CD4-positive, alpha-beta T cell treated with Interleukin-17A for 4 hours (primary cell): Measurements from ENCODE around the gene UBE2G2.
A peak's percentile ranks its signal among the peaks of the same experiment; 100 is the strongest.

Source experiments
- DNase-seq: peaks from one replicate; pipeline ENCODE4 v3.0.0-alpha.2; 2020; ENCODE audit warnings: mixed read lengths

UBE2G2 gene

DNA sequence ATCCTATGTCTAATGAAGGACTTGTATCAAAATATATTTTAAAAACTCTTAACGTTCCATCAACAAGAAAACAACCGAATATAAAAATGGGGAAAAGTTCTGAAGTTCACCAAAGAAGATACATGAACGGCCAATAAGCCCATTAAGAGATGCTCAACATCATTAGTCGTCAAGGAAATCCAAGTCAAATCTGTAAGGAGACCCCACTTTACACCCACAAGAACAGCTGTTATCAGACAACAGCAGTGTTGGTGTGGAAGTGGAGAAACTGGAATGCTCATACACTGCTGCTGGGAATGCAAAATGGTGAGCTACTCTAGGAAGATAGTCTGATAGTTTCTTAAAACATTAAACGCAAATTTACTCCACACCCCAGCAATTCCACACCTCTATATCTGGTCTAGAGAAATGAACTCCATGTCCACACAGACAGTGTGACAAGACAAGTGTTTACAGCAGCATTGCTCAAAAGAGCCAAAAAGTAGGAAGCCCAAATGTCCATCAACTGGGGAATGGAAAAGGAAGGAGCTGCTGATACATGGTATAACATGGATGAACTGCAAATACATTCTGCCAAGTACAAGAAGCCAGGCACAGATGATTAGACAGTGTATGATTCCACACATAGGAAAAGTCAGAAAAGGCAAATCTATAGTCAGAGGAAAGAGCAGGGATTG is 18.5 kb downstream of the UBE2G2 start:
- DNase-seq, result no peak

DNA sequence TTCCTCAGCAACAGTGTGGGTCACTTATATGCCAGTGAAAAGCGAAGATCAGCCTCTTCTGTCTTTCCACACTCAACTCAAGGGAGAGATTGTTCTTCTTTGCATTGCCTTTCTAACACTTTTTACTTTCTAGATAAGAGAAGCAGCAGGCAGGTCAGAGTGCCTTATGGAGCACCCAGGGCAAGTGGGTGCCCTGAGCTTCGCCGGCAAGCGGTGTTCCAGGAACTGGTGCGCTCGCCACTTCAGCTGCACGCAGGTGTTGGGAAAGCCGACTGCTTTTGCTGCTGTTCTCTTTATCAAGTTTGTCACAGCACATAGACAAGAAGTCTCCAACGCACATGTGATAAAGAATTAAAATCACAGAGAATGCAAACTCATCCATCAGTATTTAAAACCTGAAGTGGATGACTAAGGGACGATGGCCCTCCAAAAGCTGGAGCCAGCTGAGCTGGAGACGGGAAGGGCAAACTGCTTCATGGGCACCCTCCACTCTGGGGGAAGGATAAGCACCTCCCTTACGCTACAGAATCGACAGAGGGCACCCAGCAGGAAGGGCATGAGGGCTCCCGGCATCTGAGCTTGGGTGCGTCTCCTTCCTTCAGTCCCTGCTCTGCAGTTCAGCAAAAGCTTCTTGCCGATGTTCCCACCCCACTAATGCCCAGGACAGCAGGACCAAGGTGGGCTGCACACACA is 20.7 kb downstream of the UBE2G2 start:
- DNase-seq, result no peak

DNA sequence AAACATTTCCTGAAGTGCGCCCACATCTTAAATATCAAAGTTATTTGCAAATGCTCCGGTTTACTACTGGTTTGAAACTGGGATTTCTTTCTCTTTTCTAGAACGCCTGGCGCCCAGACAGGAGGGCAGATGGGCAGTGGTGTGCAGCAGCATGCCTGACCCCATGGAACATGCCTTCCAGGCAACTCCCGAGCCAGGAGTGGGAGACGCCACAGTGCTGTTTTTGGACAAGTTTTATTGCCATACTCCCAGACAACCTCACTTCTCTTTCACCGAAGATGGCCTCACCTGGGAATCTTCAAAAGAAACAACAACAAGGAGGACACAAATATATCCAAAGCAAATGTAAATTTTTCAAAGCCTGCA is 21.5 kb downstream of the UBE2G2 start:
- DNase-seq, result no peak

DNA sequence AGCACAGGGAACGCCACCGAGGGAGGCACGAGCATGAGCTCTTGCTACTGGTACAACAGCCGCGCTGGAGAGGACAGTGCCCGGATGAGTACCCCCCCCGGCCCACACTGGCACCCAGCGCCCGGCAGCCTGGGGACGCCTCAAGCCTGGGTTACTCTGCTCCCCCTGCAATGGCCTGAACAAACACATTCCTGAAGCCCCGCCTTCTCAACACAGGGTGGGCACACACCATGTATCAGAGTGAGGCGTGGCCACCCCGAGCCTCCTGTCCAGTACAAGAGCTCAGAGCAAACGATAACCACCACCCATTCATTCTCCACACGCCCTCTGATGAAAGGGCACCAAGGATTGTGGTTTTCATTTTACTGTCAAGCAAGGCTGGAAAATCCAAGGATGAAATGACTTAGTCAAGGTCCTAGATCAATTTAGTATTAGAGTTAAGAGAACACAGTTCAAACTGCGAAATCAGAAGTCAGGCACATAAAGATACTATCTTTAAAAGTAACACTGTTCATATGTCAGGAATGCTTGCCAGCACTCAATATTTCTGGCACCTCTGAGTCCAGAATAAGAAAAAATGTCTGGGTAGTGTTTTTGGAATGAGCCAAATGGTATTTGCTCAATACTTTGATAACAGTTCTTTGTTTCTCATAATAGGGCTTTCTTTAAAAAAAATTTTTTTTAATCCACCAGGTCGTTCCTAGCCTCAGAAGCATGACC is 22.0 kb downstream of the UBE2G2 start:
- no peak for DNase-seq

DNA sequence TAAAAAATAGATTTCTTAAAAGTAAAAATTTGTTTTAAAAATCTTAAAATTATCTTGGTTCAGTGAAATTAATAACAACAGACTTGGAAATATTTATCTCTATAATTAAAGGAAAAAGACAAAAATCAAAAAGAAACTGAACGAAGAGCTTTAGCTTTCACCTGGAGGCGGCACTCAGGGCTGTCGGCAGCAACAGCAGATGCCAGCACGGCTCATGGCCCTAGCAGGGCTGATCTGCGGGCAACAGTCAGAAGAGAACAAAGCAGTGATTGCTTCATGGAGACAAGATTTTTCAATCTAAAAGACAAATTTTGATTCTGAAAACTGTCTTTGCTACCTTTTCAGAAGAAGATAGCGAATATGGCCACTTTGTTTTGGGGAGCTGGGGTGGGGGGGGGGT is 22.6 kb downstream of the UBE2G2 start:
- DNase-seq, result no peak

DNA sequence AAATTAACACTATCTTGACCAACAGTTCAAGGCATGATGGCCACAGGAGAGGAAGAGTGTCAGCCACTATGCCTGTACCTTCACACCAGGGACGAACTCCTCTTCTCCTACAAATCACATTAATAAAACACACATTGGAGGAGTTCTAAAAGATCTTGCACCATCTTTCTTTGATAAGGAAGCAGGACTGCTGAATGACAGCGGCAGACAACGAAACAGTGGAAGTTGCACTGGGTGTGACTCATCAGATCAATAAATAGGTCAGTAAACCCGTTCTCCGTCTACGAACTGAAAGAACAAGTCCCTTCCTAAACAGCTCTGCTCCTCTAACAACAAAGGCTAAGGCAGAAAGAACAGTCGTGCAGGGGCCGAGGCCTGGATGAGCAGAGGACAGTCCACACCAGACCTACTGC is 23.1 kb downstream of the UBE2G2 start:
- no peak for DNase-seq

DNA sequence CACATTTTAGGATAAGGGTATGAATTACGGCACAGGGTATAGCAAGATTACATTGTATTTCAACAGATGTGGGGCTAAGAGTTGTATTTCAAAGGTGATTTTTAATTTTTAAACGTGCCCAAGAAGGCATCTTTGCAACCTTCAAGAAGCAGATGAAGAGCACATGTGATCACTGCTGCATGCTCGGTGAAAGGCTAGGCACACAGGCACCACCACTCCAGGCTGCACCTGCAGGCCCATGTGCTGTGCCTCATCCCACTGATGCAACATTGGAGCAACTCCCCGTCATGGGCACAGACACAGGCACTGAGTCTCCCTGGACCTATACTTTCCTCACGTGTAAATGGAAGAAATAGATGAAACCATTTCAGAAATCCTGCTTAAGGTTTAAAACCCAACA is 23.5 kb downstream of the UBE2G2 start:
- DNase-seq, result no peak

DNA sequence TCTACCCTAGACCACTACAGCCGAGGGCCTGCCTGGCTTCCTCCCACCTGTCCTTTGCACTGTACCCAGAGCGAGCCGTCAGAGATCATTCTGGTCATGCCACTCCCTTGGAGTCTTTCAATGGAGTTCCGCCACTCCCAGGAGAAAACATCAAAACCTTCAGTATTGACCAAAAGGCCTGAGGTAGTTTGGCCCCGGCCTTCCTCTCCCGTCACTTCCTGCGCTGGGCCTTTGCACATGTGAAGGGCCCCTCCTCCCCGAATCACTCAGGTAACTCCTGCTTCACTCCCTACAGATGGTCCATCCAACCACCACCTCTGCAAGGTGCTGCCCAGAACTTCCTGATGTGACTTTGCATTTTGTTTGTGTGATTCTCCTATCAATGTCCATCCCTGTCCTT is 26.6 kb downstream of the UBE2G2 start:
- no peak for DNase-seq

DNA sequence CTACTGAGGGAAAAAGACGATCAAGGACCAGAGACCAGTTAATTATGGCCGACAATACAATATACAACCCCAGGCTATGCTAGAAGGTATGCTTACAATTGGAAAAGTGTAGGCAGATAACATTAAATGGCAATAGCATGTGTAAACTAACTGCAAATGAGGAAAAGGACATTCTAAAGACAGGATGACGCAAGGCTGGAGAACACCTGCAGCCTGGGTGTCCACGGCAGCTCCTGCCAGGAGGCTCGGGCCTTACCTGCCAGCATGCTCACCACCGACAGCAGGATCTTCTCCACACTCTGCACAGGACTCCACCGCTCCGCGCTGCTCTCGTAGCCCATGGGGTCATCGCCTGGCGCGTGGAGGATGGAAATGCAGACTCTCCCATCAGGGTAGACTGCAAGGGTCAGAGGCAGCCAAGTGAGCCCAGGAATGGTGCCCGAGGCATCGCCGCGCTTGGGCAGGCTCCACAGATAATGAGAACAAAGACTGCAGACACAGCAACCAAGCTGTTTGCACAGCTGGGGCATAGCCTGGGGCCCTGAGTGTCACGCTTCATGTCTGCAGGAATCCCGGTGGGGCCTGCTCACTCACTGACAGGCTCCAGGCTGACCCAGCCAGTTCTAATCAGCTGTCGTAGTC is 28.2 kb downstream of the UBE2G2 start:
- DNase-seq, result no peak

DNA sequence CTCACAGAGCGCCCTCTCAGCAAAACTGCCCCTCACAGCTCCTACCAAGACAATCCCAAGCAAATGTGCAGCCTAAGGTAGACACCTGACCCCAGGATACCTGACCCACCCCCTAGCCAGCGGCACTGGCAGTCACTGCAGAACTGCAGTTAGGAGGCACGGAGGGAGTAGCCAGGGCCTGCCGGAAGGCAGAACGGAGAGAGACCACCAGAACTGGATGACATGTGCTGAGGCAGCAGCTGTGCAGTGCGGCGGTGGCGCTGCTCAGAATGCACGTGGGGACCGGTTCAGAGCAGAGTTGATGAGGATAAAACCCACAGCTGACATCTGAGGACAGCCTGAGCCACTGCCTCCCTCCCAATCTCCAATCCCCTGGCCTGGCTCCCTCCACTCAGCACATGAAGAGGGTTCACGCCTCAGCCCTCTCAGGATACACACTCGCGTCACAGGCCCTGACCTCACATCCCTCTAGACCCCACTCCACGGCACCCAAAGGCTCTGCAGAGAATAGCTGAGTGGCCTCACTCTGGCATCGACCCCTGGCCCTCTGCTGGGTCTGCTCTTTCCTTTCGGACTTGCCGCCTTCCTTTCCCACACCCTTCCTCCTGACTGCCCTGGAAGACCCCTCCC is 29.6 kb downstream of the UBE2G2 start:
- no peak for DNase-seq

DNA sequence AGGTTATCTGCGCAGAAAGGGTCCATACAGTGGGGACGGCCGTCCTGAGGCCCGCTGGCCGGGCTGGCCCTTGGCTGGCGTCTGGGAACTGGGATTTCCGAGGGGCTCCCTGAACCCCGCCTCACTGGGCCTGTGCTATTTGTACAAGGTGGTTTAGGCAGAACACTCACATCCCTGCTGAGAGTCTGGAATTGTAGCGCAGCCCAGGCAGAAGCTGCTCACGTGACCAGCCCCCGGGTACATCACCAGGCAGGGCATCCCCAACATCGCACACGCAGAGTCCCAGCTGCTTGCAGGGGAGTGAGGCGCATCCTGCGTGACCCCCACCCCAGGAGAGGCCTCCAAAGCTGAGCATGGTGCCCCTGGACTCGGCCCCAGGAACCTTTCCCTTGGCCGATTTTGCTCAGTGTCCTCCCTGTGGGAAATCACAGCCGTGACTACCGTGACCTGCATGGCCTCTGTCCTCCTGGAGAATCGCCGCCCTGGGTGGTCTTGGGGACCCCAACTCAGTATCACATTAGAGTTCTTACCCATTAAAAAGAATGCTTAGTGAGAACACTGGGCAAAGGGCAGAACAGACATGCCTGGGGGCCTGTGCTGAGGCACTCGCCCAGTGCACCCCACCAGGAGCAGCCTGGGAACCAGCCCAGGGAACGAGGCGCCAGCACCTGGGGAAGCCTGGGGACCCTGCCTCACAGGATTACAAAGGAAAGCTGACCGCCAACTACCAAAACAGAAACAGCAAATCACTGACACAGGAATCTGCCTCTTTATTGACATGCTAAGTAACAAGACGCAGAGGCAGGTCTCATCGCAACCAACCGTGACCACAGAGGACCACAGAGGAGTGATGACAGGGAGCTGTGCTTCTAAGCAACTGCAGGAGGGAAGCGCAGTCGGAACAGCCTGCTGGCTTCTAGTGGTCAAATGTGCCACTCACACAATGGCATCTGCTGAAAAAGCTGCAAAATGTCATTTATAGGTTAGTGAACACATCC is 33.5 kb downstream of the UBE2G2 start:
- no peak for DNase-seq

DNA sequence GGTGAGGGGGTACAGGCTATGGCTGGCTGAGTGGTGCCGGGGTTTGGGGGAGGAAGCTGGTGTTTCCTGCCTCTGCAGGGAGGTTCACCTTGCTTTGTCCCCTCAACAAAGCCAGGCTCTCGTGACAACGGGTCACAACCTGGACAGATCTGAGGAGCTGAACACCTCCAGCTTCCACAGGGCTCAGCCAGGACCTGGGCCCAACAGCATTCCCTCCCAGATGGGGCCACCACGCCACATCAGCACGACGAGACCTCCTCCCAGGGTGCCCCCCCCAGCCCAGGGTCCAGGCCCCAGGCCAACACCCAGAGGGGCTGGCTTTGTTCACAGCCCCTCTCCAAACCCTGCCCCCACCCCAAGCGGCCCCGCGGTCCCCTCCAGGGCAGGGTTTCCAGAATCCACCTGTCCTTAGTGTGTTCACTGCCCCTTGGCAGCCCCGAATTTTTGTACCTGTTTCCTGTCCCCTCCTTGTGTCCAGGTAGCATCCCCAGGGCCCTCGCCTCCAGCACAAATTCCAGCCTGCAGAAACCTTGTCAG is 34.7 kb downstream of the UBE2G2 start:
- no peak for DNase-seq

DNA sequence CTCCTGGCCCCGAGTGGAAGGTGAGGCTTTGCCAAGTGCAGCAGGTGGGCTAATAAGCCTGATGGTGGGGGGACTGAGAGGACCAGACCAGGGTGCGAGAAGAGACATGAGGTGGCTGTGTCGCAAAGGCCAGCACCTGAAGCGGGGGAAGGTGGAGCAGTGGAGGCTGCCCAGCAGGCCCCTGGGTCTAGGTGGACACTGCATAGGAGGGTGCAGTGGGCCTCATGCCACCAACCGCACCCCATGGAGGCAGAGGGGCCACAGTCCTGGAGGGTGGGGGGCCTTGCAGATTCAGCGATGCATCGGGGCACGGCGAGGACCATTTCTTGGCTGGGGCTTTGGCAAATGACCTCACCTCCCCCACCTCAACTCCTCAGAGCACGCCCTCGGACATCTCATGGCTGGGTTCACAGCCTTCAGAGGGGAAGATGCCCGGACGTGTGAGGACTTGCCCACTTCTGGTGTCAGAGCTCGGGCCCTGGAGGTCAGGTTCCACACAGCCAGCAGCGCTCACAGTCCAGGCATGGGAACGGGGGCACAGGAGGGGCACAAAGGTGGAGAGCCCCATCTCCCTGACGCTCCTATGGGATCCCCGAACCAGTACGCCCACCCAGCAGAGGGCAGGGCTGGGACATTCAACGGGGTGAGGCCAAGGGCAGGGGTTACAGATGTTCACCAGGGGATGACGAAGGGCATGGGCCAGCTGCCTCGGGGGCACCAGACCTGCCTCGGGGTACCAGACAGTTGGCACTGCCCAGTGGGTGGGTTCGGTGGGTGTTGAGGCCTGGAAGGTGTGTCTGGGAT is 35.4 kb downstream of the UBE2G2 start:
- DNase-seq, result no peak

DNA sequence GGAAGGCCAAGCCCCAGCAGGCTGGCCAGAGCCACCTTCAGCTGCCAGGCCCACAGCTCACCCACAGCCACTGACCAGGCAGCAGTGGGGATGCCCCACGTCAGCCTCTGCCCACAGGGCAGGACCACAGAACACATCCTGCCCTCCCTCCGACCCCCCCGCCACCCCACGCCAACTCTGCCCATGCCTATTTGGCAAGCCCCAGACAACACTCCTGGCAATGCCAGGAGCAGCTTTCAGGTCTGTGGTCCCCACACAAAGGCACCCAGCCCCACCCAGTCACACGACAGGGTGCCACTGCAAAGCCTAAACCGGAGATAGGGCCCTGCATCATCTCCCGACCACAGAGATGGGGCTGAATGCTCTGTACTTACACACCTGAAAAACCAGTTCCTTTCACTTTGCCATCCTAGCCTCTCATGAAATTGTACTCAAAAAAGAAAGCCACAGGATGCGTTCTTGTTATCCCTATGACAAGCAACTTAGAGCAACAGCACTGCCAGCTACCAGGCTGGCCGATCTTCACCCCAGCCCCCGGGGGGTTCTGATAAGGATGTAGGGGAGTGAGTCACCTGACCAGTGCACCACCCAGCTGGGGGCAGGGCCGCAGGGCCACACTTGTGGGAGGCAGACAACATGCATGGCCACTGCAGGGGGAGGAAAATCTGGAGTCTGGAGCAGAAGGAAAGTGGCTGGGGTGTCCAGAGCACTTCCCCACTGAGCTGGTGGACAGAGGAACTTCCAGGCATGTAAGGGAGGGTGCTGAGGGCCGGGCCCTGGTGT is 36.2 kb downstream of the UBE2G2 start:
- DNase-seq, result peak; percentile 46

DNA sequence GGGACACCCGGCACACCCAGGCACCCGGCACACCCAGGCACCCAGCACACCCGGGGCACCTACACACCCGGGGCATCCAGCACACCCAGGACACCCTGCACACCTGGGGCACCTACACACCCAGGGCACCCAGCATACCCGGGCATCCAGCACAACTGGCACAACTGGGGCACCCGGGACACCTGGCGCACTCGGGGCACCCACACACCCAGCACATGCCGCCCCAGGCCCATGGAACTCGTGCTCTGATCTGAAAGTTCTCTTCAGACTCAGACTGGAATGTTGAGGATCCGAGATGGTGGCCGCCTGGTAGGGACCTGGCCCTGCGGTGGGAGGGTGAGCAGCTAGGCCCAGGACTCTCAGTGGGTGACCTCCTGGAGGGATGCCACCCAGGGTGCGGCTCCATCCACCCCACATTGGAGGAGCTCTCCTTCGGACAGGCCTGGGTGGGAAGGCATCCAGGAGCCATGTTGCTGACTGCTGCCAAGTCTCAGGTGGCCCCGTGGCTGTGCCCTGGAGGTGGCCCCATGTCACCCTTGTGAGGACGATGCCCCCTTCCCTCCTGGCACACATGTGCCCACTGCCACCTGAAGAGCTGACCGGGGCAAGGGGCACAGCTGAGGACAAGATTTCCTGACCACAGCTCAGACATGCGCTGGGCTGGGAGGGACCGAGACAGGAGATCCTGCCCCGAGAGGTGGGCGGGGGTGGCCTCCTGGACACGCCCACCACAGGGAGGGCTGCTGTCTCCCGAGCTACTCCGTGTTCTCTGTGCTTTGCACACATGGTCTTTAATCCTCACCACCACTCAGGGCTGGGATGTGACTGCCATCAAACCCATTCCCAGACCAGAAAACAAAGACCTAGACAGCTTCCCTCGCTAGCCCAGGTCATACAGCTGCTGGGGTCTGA is 37.0 kb downstream of the UBE2G2 start:
- DNase-seq, result no peak

DNA sequence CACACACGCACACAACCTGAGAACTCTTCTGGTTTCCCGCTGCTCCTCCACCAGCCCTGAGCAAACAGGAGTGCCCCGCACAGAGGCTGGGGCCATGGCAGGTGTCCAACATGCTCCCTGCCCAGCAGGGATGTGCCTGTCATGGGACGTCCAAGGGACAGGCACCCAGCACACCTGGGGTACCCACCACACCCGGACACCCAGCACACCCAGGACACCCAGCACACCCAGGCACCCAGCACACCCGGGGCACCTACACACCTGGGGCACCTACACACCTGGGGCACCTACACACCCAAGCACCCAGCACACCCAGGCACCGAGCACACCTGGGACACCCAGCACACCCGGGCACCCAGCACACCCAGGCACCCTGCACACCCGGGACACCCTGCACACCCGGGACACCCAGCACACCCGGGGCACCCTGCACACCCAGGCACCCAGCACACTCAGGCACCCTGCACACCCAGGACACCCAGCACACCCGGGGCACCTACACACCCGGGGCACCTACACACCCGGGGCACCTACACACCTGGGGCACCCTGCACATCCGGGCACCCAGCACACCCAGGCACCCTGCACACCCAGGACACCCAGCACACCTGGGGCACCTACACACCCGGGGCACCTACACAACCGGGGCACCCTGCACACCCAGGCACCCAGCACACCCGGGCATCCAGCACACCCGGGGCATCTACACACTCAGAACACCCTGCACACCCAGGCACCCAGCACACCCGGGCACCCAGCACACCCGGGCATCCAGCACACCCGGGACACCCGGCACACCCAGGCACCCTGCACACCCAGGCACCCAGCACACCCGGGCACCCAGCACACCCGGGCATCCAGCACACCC is 37.9 kb downstream of the UBE2G2 start:
- no peak for DNase-seq

DNA sequence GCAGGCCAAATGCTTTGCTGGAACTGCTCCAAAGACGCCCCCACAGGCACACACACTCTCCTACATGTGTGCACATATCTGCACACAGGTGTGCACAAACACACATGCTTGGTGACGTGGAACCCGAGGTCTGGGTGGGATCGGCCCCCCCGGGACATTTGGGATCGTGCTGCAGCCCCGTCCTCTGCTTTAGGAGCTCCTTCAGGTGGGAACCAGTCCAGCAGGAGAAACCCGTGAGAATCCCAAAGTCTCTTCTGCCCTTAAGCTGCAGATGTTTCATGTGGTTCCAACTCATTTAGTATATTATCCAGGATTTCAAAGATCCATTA is 38.6 kb downstream of the UBE2G2 start:
- DNase-seq, result no peak
